ENCODE measurements around the gene CDH15. TPM values are rescaled to one million over a fixed set of nuclear protein-coding genes. Genes with fewer than 3 reads are reported as not detected.

The CDH15 gene
- total and polyA plus RNA-seq, 2 of the 13 experiments (the other 11 are each of a cell fraction or from before 2014, with no cell fraction given): 0.74 to 2.2 TPM

DNA sequence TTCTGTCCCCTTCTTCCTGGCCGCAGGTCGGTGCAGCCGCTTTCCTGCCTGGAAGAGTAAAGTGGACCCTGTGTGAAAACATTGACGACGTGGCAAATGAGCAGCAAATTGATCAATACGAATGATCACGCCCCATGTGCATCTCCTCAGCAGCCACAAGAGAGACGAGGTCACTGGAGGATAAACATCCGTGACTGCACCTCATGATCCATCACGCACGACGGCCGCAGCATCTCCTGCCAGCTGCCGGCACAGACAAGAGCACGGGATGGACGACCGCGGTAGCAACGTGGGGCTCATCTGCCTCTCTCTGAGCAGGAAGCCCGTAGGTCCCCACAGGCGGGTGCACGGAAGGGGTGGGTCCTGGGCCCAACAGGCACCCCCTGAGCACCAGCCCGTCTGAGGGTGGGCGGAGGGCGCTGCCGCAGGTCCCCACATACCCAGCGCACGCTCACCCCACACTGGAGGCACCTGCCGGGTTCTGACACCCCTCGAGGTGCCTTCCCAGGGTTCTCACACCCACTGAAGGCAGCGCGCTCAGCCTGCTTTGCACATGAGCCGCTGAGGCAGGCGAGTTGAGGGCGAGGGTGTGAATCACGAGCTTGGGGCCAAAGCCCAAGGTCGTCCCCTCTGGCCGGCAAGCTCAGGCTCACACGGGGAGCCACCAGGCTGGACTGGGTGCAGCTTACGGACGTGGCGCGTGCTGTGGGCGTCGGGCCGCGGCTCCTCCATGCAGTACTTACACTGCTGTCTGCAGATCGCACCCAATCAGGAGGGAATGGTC is 12.3 kb upstream of the CDH15 start (continued):
- peak; percentile 81 for TF ChIP-seq ZSCAN9 (CRISPR knock-in tag; IDR thresholded peaks at IDR 0.05; ENCODE audit: borderline replicate concordance)

DNA sequence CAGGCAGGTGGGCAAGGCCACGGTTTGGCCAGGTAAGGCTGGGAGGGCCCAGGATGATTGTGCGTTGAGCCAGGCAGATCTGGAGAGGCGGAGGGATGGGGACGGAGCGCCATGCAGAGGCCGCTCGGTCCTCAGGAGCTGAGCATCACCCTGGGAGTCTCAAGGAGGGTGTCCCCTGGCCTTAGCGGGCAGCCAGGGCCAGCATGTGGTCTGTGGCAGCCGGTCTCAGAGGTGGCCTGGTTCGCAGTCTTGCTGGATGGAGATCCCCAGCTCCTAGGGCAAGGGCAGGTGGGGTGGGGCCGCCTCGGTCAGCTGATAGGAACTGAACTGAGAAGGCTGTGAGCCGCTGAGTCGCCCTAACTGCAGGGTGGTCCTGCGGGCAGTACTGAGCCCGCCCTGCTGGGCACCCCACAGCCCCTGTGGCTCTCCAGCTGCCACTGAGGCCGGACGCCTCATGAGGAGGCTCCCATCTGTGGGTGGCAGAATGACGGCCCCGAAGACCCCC is 11.6 kb upstream of the CDH15 start:
- Histone ChIP-seq H3K4me2 (ENCODE audit: low read depth, low read length) (peak overlapping the region; percentile 26; the same call in 1 of the 2 replicates), H3K27me3 (ENCODE audit: control insufficient read depth in 1 of 2, insufficient read depth in 2 of 2, low read length in 2 of 2) (peaks cover 24 to 75% of the 10 kb centered on the region in 2 experiments), H3K36me3 (replicated peaks in 1 of 2; ENCODE audit: control insufficient read depth in 1 of 2, insufficient read depth in 2 of 2, low read length in 2 of 2) (no peaks in the 10 kb centered on the region), H3K4me3 (replicated peaks in 1 of 3; ENCODE audit: insufficient read depth in 1 of 3, low read depth in 2 of 3, low read length in 3 of 3) (peak overlapping the region in 1 of 3 experiments; percentile 11; a peak in 1 of 6 replicates), H3K9ac (ENCODE audit: insufficient read depth, low read depth, low read length) (no peak overlapping the region), H3K79me2 (ENCODE audit: insufficient read depth, low read length) (no peaks in the 10 kb centered on the region), H4K20me1 (ENCODE audit: insufficient read depth, low read length) (no peaks in the 10 kb centered on the region; the same call in 1 of the 2 replicates), H3K27ac (ENCODE audit: extremely low read length, insufficient read depth, low read length) (no peak overlapping the region), H3K4me1 (ENCODE audit: insufficient read depth, low read length) (peaks cover 68% of the 10 kb centered on the region), H2AFZ (ENCODE audit: low read length) (no peak overlapping the region), H3K9me3 (ENCODE audit: low read length) (no peaks in the 10 kb centered on the region)
- BruUV-seq (replicated peaks): no TSS peak
- no peak for ATAC-seq
- intact Hi-C loops (cut with micrococcal nuclease; ENCODE audit: unreplicated experiment): no loop called here
- CTCF ChIA-PET (ENCODE audit: low intra/inter-chr PET ratio, low total read pairs): no interaction called here
- in situ Hi-C loops (cut with HindIII; ENCODE audit: extremely low pct_ligation_motif_present, low pct_unique_long_range_greater_than_20kb): no loop called here
- no peak for DNase-seq (ENCODE audit: low spot score)
- WGBS (ENCODE audit: low lambda C conversion rate): 55% methylated on average over 10 of the region's 20 CpGs
- POLR2A ChIA-PET: interaction anchor here (1.3 kb wide), 1 partner anchor 58 kb away, joined by 5 read pairs; the partner anchor contains the start of gene ZNF778
- no peak for FAIRE-seq
- TF ChIP-seq, protein P1, sequence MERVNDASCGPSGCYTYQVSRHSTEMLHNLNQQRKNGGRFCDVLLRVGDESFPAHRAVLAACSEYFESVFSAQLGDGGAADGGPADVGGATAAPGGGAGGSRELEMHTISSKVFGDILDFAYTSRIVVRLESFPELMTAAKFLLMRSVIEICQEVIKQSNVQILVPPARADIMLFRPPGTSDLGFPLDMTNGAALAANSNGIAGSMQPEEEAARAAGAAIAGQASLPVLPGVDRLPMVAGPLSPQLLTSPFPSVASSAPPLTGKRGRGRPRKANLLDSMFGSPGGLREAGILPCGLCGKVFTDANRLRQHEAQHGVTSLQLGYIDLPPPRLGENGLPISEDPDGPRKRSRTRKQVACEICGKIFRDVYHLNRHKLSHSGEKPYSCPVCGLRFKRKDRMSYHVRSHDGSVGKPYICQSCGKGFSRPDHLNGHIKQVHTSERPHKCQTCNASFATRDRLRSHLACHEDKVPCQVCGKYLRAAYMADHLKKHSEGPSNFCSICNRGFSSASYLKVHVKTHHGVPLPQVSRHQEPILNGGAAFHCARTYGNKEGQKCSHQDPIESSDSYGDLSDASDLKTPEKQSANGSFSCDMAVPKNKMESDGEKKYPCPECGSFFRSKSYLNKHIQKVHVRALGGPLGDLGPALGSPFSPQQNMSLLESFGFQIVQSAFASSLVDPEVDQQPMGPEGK (CRISPR knock-in tag; IDR thresholded peaks at IDR 0.05): no peak
- TF ChIP-seq, protein P2, sequence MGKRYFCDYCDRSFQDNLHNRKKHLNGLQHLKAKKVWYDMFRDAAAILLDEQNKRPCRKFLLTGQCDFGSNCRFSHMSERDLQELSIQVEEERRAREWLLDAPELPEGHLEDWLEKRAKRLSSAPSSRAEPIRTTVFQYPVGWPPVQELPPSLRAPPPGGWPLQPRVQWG (CRISPR knock-in tag; IDR thresholded peaks at IDR 0.05; ENCODE audit: borderline replicate concordance, low read depth): no peak
- TF ChIP-seq TBP (CRISPR knock-in tag; IDR thresholded peaks at IDR 0.05) (no peak), ZNF530 (CRISPR knock-in tag; IDR thresholded peaks at IDR 0.05; ENCODE audit: low read depth) (no peak), HNRNPL (IDR thresholded peaks at IDR 0.05; ENCODE audit: low read depth, low read length) (0 out of 2 replicates have a peak, but pooled peaks have one; percentile 0), ZNF557 (CRISPR knock-in tag; IDR thresholded peaks at IDR 0.05) (no peak), ZNF572 (CRISPR knock-in tag; IDR thresholded peaks at IDR 0.05) (no peak)
- TF ChIP-seq, protein P3, sequence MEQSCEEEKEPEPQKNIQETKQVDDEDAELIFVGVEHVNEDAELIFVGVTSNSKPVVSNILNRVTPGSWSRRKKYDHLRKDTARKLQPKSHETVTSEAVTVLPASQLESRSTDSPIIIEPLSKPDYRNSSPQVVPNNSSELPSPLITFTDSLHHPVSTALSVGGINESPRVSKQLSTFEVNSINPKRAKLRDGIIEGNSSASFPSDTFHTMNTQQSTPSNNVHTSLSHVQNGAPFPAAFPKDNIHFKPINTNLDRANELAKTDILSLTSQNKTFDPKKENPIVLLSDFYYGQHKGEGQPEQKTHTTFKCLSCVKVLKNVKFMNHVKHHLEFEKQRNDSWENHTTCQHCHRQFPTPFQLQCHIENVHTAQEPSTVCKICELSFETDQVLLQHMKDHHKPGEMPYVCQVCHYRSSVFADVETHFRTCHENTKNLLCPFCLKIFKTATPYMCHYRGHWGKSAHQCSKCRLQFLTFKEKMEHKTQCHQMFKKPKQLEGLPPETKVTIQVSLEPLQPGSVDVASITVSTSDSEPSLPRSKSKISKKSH (CRISPR knock-in tag; IDR thresholded peaks at IDR 0.05; ENCODE audit: borderline replicate concordance): peak; percentile 12; the same call in 1 of the 2 replicates
